HepG2 (cell line): Measurements from ENCODE around the gene SRCIN1. TPM values are rescaled to one million over a fixed set of nuclear protein-coding genes. Genes with fewer than 3 reads are reported as not detected.

Experiments used
- CAMTA2 ChIP-seq: sonication (generic); formaldehyde crosslinking; IDR thresholded peaks from 2 replicates; pipeline ENCODE4 v1.4.0; 2020; ENCODE audit warnings: mild to moderate bottlenecking, missing genetic modification reagents, borderline replicate concordance
- CHD4 ChIP-seq: fragments of 200-600 bp; sonication (generic); IDR thresholded peaks from 2 replicates; pipeline ENCODE4 v1.7.0; 2017; ENCODE audit warnings: mild to moderate bottlenecking, low read length, borderline replicate concordance
- CREM ChIP-seq, 2 experiments: sonication (generic) in 1 of 2; formaldehyde crosslinking in 1 of 2; IDR thresholded peaks; 2 replicates each; pipeline versions ENCODE4 v1.4.0 to v1.6.1; 2016 to 2020; ENCODE audit warnings: antibody characterized with exemption in 1 of 2, mild to moderate bottlenecking in 1 of 2, missing genetic modification reagents in 1 of 2
- IRX3 ChIP-seq: sonication (generic); formaldehyde crosslinking; IDR thresholded peaks from 2 replicates; pipeline ENCODE4 v1.8.1; 2023; ENCODE audit warnings: mild to moderate bottlenecking, low read depth, missing genetic modification reagents, borderline replicate concordance
- LCORL ChIP-seq, 2 experiments: fragments of 450-650 bp in 1 of 2; sonication (generic) in 1 of 2; formaldehyde crosslinking in 1 of 2; IDR thresholded peaks; 2 replicates each; pipeline versions ENCODE4 v1.5.0 to v1.6.1; 2017 to 2020; ENCODE audit warnings: antibody characterized with exemption in 1 of 2, missing genetic modification reagents in 1 of 2
- MTA1 ChIP-seq: sonication (generic); formaldehyde crosslinking; IDR thresholded peaks from 2 replicates; pipeline ENCODE4 v1.4.0; 2020; ENCODE audit warnings: missing genetic modification reagents, mild to moderate bottlenecking, borderline replicate concordance
- NCOA2 ChIP-seq: sonication (generic); formaldehyde crosslinking; IDR thresholded peaks from 2 replicates; pipeline ENCODE4 v1.8.0; 2022; ENCODE audit warnings: inconsistent platforms
- NR2F2 ChIP-seq: IDR thresholded peaks from 2 replicates; pipeline ENCODE4 v1.6.1; 2012; ENCODE audit warnings: low read depth, inconsistent platforms, borderline replicate concordance
- PTBP1 ChIP-seq: fragments of 200-400 bp; formaldehyde crosslinking; IDR thresholded peaks from 2 replicates; pipeline ENCODE4 v1.6.1; 2018; ENCODE audit warnings: low read length, low read depth; ENCODE audit not compliant: poor library complexity, severe bottlenecking
- RFX5 ChIP-seq: IDR thresholded peaks from 2 replicates; pipeline ENCODE4 v1.6.1; 2011; ENCODE audit warnings: low read depth, low read length, improper control_type of control experiment
- SMARCE1 ChIP-seq: fragments of 450-650 bp; IDR thresholded peaks from 2 replicates; pipeline ENCODE4 v1.6.1; 2017; ENCODE audit warnings: borderline replicate concordance
- TCF7 ChIP-seq: sonication (generic); IDR thresholded peaks from 2 replicates; pipeline ENCODE4 v1.6.1; 2016; ENCODE audit warnings: antibody characterized with exemption, low read depth
- TOPORS ChIP-seq: sonication (generic); formaldehyde crosslinking; IDR thresholded peaks from 2 replicates; pipeline ENCODE4 v1.8.0; 2023; ENCODE audit warnings: mild to moderate bottlenecking, missing genetic modification reagents
- ZNF317 ChIP-seq: sonication (generic); formaldehyde crosslinking; IDR thresholded peaks from 2 replicates; pipeline ENCODE4 v1.5.0; 2020; ENCODE audit warnings: mild to moderate bottlenecking, missing genetic modification reagents
- ZNF563 ChIP-seq: sonication (generic); formaldehyde crosslinking; IDR thresholded peaks from 2 replicates; pipeline ENCODE4 v1.8.0; 2022; ENCODE audit warnings: mild to moderate bottlenecking, moderate library complexity, missing genetic modification reagents
- ZNF614 ChIP-seq: IDR thresholded peaks from 2 replicates; pipeline ENCODE4 v1.6.1; 2018; ENCODE audit warnings: missing biosample characterization, missing genetic modification reagents, inconsistent platforms, borderline replicate concordance
- polyA plus RNA-seq, 8 experiments: library from polyadenylated mRNA; depleted of rRNA in 3 of 8; stranded (reverse) in 7 of 8; unstranded in 1 of 8; fragments of >200 nt; fragmentation: Illumina TruSeq in 4 of 8; extraction: Trizol in 4 of 8; gene quantifications; 2 replicates each; pipeline versions ENCODE4 v1.2.1 to v1.2.3, GENCODE V29; 2011 to 2016; ENCODE audit warnings: low read depth in 4 of 8, missing spikeins in 1 of 8, mixed read lengths in 1 of 8; ENCODE audit not compliant: insufficient read depth in 1 of 8
- total RNA-seq, 5 experiments: library from RNA; depleted of rRNA; stranded (reverse); fragments of >200 nt; fragmentation: Illumina TruSeq; extraction: Trizol; gene quantifications; 2 replicates each; pipeline ENCODE4 v1.2.3, GENCODE V29; 2016; ENCODE audit warnings: low read depth in 1 of 5
- TF ChIP-seq, protein P1 (sequence below): sonication (generic); formaldehyde crosslinking; IDR thresholded peaks from 2 replicates; pipeline ENCODE4 v1.8.0; 2023; ENCODE audit warnings: mild to moderate bottlenecking, missing genetic modification reagents
- TF ChIP-seq, protein P2 (sequence below): sonication (generic); formaldehyde crosslinking; IDR thresholded peaks from 2 replicates; pipeline ENCODE4 v1.5.1; 2020; ENCODE audit warnings: missing genetic modification reagents, mild to moderate bottlenecking, borderline replicate concordance
- TF ChIP-seq, protein P3 (sequence below): sonication (generic); formaldehyde crosslinking; IDR thresholded peaks from 2 replicates; pipeline ENCODE4 v1.9.0; 2022; ENCODE audit warnings: low read depth, missing genetic modification reagents
- TF ChIP-seq, protein P4 (sequence below): sonication (generic); formaldehyde crosslinking; IDR thresholded peaks from 2 replicates; pipeline ENCODE4 v1.4.0; 2020; ENCODE audit warnings: missing genetic modification reagents
- TF ChIP-seq, protein P5 (sequence below): sonication (generic); formaldehyde crosslinking; IDR thresholded peaks from 2 replicates; pipeline ENCODE4 v1.8.1; 2023; ENCODE audit warnings: mild to moderate bottlenecking, missing genetic modification reagents, borderline replicate concordance

The SRCIN1 gene
- total and polyA plus RNA-seq, 2 of the 13 experiments (the other 11 are each of a cell fraction or from before 2014, with no cell fraction given), result 1.2 to 9.6 TPM

DNA sequence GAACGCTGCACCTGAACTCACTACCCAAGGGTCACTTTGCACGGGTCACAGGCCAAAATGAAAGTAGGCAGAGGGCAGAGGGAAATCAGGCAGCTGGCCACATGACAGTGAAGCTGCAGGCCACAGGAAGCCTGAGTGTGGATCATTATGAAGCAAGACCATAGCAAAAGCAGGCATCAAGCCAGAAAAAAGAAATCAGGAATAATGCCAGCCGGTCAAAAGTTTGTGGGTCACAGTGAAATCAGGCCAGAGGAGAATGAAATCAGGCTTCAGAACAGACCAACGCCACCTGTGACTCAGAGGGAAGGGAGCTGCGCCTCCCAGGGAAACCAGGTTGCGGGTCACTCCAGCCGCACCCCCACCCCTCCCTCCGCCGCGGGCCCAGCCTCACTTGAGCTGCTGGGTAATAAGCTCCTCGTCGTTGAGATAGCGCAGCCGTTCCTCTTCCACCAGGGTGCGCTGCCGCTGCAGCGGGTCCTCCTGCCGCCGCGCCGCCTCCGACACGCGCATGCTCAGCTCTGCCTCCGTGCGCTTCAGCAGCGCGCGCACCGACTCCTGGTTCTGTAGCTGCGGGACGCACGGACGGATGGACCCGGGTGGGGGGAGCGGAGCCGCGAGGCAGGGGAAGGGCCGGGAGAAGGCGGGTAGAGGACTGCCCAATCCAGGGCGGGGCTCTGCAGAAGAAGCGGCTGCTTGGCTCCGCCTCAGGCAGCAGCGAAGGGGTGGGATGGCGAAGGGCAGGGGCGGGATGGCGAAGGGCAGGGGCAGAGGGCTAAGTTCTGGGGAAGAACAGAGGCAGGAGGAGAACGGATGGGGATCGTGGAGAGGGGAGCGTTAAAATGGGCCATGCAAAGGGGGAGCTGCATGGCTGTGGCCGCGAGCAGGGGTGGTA, 47.7 kb downstream of the SRCIN1 start (continued):
- no peak for TF ChIP-seq CHD4
- no peak for TF ChIP-seq LCORL (IDR thresholded peaks at IDR 0.05)
- peak; percentile 91 for TF ChIP-seq LCORL (CRISPR knock-in tag; IDR thresholded peaks at IDR 0.05)
- no peak for TF ChIP-seq NR2F2
- TF ChIP-seq, protein P1, sequence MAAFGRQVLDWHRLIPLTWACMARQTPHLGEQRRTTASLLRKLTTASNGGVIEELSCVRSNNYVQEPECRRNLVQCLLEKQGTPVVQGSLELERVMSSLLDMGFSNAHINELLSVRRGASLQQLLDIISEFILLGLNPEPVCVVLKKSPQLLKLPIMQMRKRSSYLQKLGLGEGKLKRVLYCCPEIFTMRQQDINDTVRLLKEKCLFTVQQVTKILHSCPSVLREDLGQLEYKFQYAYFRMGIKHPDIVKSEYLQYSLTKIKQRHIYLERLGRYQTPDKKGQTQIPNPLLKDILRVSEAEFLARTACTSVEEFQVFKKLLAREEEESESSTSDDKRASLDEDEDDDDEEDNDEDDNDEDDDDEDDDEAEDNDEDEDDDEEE (CRISPR knock-in tag), result peak; percentile 72
- TF ChIP-seq CREM (IDR thresholded peaks at IDR 0.05), result no peak
- TF ChIP-seq CREM (CRISPR knock-in tag; IDR thresholded peaks at IDR 0.05), result no peak
- no peak for TF ChIP-seq SMARCE1
- TF ChIP-seq MTA1, result peak; percentile 65; the same call in 1 of the 2 replicates
- TF ChIP-seq NCOA2 (CRISPR knock-in tag), result 0 out of 2 replicates have a peak, but pooled peaks have one; percentile 25
- peak; percentile 67; the same call in 1 of the 2 replicates for TF ChIP-seq TOPORS (CRISPR knock-in tag)
- no peak for TF ChIP-seq ZNF563 (CRISPR knock-in tag)
- TF ChIP-seq ZNF614 (CRISPR knock-in tag), result peak; percentile 90; the same call in 1 of the 2 replicates
- peak; percentile 52; the same call in 1 of the 2 replicates for TF ChIP-seq RFX5
- TF ChIP-seq, protein P2, sequence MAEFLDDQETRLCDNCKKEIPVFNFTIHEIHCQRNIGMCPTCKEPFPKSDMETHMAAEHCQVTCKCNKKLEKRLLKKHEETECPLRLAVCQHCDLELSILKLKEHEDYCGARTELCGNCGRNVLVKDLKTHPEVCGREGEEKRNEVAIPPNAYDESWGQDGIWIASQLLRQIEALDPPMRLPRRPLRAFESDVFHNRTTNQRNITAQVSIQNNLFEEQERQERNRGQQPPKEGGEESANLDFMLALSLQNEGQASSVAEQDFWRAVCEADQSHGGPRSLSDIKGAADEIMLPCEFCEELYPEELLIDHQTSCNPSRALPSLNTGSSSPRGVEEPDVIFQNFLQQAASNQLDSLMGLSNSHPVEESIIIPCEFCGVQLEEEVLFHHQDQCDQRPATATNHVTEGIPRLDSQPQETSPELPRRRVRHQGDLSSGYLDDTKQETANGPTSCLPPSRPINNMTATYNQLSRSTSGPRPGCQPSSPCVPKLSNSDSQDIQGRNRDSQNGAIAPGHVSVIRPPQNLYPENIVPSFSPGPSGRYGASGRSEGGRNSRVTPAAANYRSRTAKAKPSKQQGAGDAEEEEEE (CRISPR knock-in tag), result 0 out of 2 replicates have a peak, but pooled peaks have one; percentile 34
- TF ChIP-seq PTBP1, result no peak
- no peak for TF ChIP-seq TCF7
- TF ChIP-seq, protein P3, sequence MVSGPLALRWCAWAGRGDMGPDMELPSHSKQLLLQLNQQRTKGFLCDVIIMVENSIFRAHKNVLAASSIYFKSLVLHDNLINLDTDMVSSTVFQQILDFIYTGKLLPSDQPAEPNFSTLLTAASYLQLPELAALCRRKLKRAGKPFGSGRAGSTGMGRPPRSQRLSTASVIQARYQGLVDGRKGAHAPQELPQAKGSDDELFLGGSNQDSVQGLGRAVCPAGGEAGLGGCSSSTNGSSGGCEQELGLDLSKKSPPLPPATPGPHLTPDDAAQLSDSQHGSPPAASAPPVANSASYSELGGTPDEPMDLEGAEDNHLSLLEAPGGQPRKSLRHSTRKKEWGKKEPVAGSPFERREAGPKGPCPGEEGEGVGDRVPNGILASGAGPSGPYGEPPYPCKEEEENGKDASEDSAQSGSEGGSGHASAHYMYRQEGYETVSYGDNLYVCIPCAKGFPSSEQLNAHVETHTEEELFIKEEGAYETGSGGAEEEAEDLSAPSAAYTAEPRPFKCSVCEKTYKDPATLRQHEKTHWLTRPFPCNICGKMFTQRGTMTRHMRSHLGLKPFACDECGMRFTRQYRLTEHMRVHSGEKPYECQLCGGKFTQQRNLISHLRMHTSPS (CRISPR knock-in tag), result no peak
- TF ChIP-seq, protein P4, sequence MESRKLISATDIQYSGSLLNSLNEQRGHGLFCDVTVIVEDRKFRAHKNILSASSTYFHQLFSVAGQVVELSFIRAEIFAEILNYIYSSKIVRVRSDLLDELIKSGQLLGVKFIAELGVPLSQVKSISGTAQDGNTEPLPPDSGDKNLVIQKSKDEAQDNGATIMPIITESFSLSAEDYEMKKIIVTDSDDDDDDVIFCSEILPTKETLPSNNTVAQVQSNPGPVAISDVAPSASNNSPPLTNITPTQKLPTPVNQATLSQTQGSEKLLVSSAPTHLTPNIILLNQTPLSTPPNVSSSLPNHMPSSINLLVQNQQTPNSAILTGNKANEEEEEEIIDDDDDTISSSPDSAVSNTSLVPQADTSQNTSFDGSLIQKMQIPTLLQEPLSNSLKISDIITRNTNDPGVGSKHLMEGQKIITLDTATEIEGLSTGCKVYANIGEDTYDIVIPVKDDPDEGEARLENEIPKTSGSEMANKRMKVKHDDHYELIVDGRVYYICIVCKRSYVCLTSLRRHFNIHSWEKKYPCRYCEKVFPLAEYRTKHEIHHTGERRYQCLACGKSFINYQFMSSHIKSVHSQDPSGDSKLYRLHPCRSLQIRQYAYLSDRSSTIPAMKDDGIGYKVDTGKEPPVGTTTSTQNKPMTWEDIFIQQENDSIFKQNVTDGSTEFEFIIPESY (CRISPR knock-in tag), result peak; percentile 53
- no peak for TF ChIP-seq IRX3 (CRISPR knock-in tag)
- peak; percentile 67; the same call in 1 of the 2 replicates for TF ChIP-seq ZNF317 (CRISPR knock-in tag)
- TF ChIP-seq, protein P5, sequence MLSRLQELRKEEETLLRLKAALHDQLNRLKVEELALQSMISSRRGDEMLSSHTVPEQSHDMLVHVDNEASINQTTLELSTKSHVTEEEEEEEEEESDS (CRISPR knock-in tag), result no peak
- no peak for TF ChIP-seq CAMTA2 (CRISPR knock-in tag)
